GM04504 (cell line): ENCODE measurements around the gene CAPN12.

Source experiments
- DNase-seq: peaks from one replicate; pipeline ENCODE4 v3.0.0-alpha.2; 2012; ENCODE audit warnings: low read depth

The CAPN12 gene

GRCh38 chr19:38723990-38724854 lies 20.1 kb downstream of the CAPN12 start:
- no peak for DNase-seq

GRCh38 chr19:38723606-38723965 lies 20.7 kb downstream of the CAPN12 start:
- no peak for DNase-seq

GRCh38 chr19:38722947-38723605 lies 21.2 kb downstream of the CAPN12 start:
- no peak for DNase-seq

GRCh38 chr19:38721979-38722773 lies 22.1 kb downstream of the CAPN12 start:
- DNase-seq = no peak

- DNase-seq = no peak
Measured at GRCh38 chr19:38721496-38721895, 22.8 kb downstream of the CAPN12 start.

- no peak for DNase-seq
Measured at GRCh38 chr19:38720559-38721236, 23.6 kb downstream of the CAPN12 start.

GRCh38 chr19:38719761-38720558 lies 24.3 kb downstream of the CAPN12 start:
- no peak for DNase-seq

GRCh38 chr19:38718747-38719543 lies 25.3 kb downstream of the CAPN12 start:
- peak; percentile 17 for DNase-seq

GRCh38 chr19:38717855-38718254 lies 26.4 kb downstream of the CAPN12 start:
- no peak for DNase-seq

GRCh38 chr19:38717051-38717450 lies 27.2 kb downstream of the CAPN12 start:
- DNase-seq = no peak

- no peak for DNase-seq
Measured at GRCh38 chr19:38715555-38715954, 28.7 kb downstream of the CAPN12 start.

GRCh38 chr19:38714354-38714778 lies 29.9 kb downstream of the CAPN12 start:
- no peak for DNase-seq

GRCh38 chr19:38713865-38714264 lies 30.4 kb downstream of the CAPN12 start:
- DNase-seq = no peak

GRCh38 chr19:38713227-38713649 lies 31.0 kb downstream of the CAPN12 start:
- DNase-seq = no peak

- no peak for DNase-seq
Measured at GRCh38 chr19:38712161-38712748, 32.0 kb downstream of the CAPN12 start.

- DNase-seq = peak; percentile 60
Measured at GRCh38 chr19:38711726-38712153, 32.5 kb downstream of the CAPN12 start.

- DNase-seq = no peak
Measured at GRCh38 chr19:38710928-38711725, 33.1 kb downstream of the CAPN12 start.

- DNase-seq = no peak
Measured at GRCh38 chr19:38710416-38710702, 33.9 kb downstream of the CAPN12 start.
